Calu3 (cell line): Measurements from ENCODE around the gene CYFIP2. TPM values are rescaled to one million over a fixed set of nuclear protein-coding genes. Genes with fewer than 3 reads are reported as not detected.

Source experiments
- BruUV-seq: library from RNA; stranded (reverse); fragments of 400-500 nt; replicated peaks from 2 replicates; lab custom pipeline; 2021; lab: Mats Ljungman, UMichigan
- CTCF ChIA-PET: fragments of 300-600 bp; sonication (Branson Sonifier 250); formaldehyde crosslinking; loops from one replicate; lab custom pipeline; 2022; ENCODE audit warnings: antibody characterized with exemption; lab: Charles Lee
- DNase-seq: peaks from one replicate; pipeline ENCODE4 v3.0.0; 2022
- H3K27ac Mint-ChIP-seq: one replicate; pipeline ENCODE4 v1.8.0; 2022; ENCODE audit warnings: mixed read lengths; ENCODE audit not compliant: unreplicated experiment
- H3K27me3 Mint-ChIP-seq: one replicate; pipeline ENCODE4 v1.8.0; 2022; ENCODE audit warnings: mixed read lengths; ENCODE audit not compliant: unreplicated experiment
- H3K36me3 Mint-ChIP-seq: one replicate; pipeline ENCODE4 v1.8.0; 2022; ENCODE audit warnings: mild to moderate bottlenecking, moderate library complexity, mixed read lengths; ENCODE audit not compliant: insufficient read depth, unreplicated experiment
- H3K4me1 Mint-ChIP-seq: one replicate; pipeline ENCODE4 v1.8.0; 2022; ENCODE audit warnings: mild to moderate bottlenecking, low read depth, mixed read lengths; ENCODE audit not compliant: unreplicated experiment
- H3K4me3 Mint-ChIP-seq: one replicate; pipeline ENCODE4 v1.8.0; 2022; ENCODE audit warnings: mild to moderate bottlenecking, low read depth, moderate library complexity, mixed read lengths; ENCODE audit not compliant: unreplicated experiment
- H3K9me3 Mint-ChIP-seq: one replicate; pipeline ENCODE4 v1.8.0; 2022; ENCODE audit warnings: low read depth, mixed read lengths; ENCODE audit not compliant: unreplicated experiment
- intact Hi-C: fragments of 100-400 bp; cut with micrococcal nuclease; formaldehyde crosslinking; loops from one replicate; pipeline ENCODE4 v1.10.0; 2022; ENCODE audit not compliant: unreplicated experiment
- total RNA-seq: library from RNA; stranded (reverse); gene quantifications from 2 replicates; pipeline ENCODE4 v1.2.3, GENCODE V29; 2022
- TF ChIP-seq, protein P1 (sequence below): fragments of 200-600 bp; IDR thresholded peaks from one replicate; pipeline ENCODE4 v1.8.0; 2022; ENCODE audit warnings: antibody characterized with exemption; ENCODE audit not compliant: unreplicated experiment

The CYFIP2 gene
- total RNA-seq, 1 experiment from 2014 or later, result 37.8 TPM

DNA sequence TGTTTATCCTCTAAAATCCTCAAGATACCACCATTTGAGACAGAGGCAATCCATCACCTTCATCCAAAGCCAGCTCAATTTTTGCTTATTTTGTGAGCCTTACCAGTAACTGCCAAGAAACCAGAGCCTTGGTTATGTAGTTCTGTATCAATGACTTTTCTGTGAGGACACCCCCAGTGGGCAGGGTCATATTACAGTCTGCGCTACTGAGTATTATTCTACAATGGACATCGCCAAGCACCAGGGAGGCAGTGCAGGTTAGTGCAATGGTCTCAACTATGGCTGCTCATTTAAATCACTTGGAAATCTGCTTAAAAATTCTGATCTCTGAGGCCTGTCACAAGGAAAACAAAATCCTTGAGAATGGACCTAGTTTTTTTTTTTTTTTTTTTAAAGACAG is 103.6 kb downstream of the CYFIP2 start:
- CTCF ChIA-PET, result interaction anchor here (0.6 kb wide), 2 partner anchors 33 to 362 kb away, joined by 3 to 4 read pairs; partner anchors contain the start of gene THG1L
- Mint-ChIP-seq H3K4me1 (no peaks in the 10 kb centered on the region), H3K27ac (no peak overlapping the region), H3K4me3 (no peak overlapping the region), H3K9me3 (no peaks in the 10 kb centered on the region), H3K27me3 (no peaks in the 10 kb centered on the region), H3K36me3 (no peaks in the 10 kb centered on the region)
- no TSS peak for BruUV-seq
- TF ChIP-seq, protein P1, sequence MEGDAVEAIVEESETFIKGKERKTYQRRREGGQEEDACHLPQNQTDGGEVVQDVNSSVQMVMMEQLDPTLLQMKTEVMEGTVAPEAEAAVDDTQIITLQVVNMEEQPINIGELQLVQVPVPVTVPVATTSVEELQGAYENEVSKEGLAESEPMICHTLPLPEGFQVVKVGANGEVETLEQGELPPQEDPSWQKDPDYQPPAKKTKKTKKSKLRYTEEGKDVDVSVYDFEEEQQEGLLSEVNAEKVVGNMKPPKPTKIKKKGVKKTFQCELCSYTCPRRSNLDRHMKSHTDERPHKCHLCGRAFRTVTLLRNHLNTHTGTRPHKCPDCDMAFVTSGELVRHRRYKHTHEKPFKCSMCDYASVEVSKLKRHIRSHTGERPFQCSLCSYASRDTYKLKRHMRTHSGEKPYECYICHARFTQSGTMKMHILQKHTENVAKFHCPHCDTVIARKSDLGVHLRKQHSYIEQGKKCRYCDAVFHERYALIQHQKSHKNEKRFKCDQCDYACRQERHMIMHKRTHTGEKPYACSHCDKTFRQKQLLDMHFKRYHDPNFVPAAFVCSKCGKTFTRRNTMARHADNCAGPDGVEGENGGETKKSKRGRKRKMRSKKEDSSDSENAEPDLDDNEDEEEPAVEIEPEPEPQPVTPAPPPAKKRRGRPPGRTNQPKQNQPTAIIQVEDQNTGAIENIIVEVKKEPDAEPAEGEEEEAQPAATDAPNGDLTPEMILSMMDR, result no peak
- no peak for DNase-seq
- intact Hi-C loops, result no loop called here

DNA sequence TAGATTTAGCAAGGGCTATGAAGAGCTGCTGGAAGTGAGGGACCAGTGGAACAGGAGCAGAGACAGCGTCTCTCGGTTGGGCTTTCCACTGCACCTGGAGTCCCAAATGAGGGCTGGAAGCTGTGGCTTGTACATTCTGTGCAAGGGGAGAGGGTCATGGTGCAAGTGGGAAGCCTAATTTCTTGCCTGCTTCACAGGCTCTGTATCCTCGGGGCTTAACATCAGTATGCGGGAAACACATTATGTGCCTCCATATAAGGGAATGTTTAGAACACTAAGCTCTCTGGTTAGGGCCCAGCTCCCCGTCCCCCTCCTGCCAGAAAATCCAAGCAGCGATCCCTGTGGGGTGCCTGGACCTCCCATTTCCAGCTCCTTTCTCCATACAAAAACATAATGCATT is 105.0 kb downstream of the CYFIP2 start:
- intact Hi-C loops, result no loop called here
- DNase-seq, result no peak
- TF ChIP-seq, protein P1, result no peak

DNA sequence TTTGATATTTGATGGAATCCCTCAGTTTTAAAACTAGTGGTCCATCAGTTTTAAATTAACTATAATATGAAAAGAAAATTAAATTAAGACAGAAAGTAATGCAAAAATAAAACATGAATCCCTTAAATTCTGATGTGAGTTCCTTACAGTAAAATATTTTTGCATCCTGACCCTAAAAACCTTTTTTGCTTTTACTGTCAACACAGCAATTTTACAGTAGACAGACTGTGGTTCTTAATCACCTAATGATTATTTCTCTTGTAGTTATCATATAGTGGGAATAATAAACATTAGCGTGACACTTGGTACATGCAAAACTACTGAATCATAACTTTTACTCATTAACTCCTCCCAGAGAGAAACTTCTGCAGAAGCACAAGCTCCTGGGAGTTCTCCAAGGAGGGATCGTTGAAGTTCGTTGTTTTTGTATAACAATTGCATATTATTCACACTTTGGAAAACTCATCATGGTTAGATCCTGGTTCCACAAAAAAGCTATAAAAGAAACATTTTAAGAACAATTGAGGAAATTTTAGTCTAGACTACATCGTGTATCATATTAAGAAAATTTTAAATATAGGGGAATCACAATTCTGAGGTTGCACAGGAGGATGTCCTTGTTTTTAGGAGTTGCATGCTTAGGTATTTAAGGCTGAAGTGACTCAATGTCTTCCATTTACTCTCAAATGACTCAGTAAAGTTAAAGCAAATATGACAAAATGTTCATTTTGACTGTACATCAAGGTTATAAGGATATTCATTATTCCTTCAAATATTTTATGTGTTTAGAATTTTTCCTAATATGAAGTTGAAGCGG is 105.9 kb downstream of the CYFIP2 start:
- CTCF ChIA-PET, result interaction anchor here (0.7 kb wide), 1 partner anchor 15 kb away, joined by 3 read pairs; no protein-coding TSS in a partner anchor
- no peaks in the 10 kb centered on the region for H3K36me3 Mint-ChIP-seq
- intact Hi-C loops, result no loop called here
- no peaks in the 10 kb centered on the region for H3K27me3 Mint-ChIP-seq
- H3K27ac Mint-ChIP-seq, result no peak overlapping the region
- H3K9me3 Mint-ChIP-seq, result no peaks in the 10 kb centered on the region
- no peak overlapping the region for H3K4me3 Mint-ChIP-seq
- no peak for DNase-seq
- no TSS peak for BruUV-seq
- no peaks in the 10 kb centered on the region for H3K4me1 Mint-ChIP-seq
- TF ChIP-seq, protein P1, result no peak

More for the DNA sequence above, 105.0 kb downstream of the CYFIP2 start:
- Mint-ChIP-seq H3K27me3 (no peaks in the 10 kb centered on the region), H3K4me3 (no peak overlapping the region), H3K27ac (no peak overlapping the region), H3K36me3 (no peaks in the 10 kb centered on the region), H3K4me1 (no peaks in the 10 kb centered on the region), H3K9me3 (no peaks in the 10 kb centered on the region)
- no TSS peak for BruUV-seq
- CTCF ChIA-PET, result interaction anchor here (0.7 kb wide), 1 partner anchor 14 kb away, joined by 3 read pairs; no protein-coding TSS in a partner anchor

DNA sequence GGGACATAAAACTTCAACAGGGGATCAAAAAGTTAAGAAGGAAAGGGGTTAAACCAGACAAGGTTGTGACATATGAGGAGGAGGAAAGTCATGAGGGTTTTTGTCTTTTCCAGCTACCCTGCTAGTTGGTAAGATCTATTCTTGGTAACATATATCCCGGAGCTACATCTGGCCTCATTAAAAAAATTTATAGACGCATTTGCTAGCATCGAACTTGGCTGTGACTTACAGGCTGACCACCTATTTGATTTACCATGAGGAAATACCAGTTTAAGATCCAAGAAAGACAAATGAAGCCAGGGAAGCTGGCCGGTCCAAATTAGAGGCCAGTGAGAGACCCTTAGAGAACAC is 106.5 kb downstream of the CYFIP2 start:
- Mint-ChIP-seq H3K9me3 (no peaks in the 10 kb centered on the region), H3K27me3 (no peaks in the 10 kb centered on the region), H3K36me3 (no peaks in the 10 kb centered on the region), H3K27ac (no peak overlapping the region), H3K4me1 (no peaks in the 10 kb centered on the region), H3K4me3 (no peak overlapping the region)
- DNase-seq, result no peak
- BruUV-seq, result no TSS peak
- CTCF ChIA-PET, result no interaction called here
- intact Hi-C loops, result no loop called here
- TF ChIP-seq, protein P1, result no peak
